HEK293 (cell line): ENCODE results near the gene DSTN.

Experiments
- CTCF ChIA-PET: fragments of 350-600 bp; formaldehyde crosslinking; extraction: SDS; loops from one replicate; lab custom pipeline; 2021; ENCODE audit warnings: antibody characterized with exemption; lab: Yijun Ruan, JAX
- POLR2A ChIA-PET: fragments of 300-600 bp; formaldehyde crosslinking; extraction: SDS; loops from one replicate; lab custom pipeline; 2020; ENCODE audit warnings: antibody characterized with exemption, inconsistent platforms; lab: Yijun Ruan, JAX
- H3K27ac ChIP-seq: fragments of 200-500 bp; sonication (Bioruptor generic); 2 replicates; pipeline ENCODE4 v1.5.1; 2014; ENCODE audit warnings: low read depth, low read length, control low read depth, inconsistent platforms; ENCODE audit errors: extremely low read depth
- H3K36me3 ChIP-seq, 2 experiments: fragments of 200-500 bp in 1 of 2; sonication (Bioruptor generic) in 1 of 2; 1 replicate in 1 of 2; 2 replicates in 1 of 2; pipeline ENCODE4 v1.5.1; 2014 to 2017; ENCODE audit warnings: inconsistent platforms in 2 of 2, low read length in 2 of 2; ENCODE audit not compliant: control insufficient read depth in 2 of 2, insufficient read depth in 1 of 2
- H3K4me1 ChIP-seq: fragments of 200-500 bp; sonication (Bioruptor generic); 2 replicates; pipeline ENCODE4 v1.5.1; 2014; ENCODE audit warnings: mild to moderate bottlenecking, low read length, inconsistent platforms; ENCODE audit not compliant: control insufficient read depth, insufficient read depth
- H3K4me3 ChIP-seq: 2 replicates; pipeline ENCODE4 v1.5.1; 2011; ENCODE audit warnings: low read depth, mild to moderate bottlenecking, control low read depth, low read length, moderate library complexity
- H3K9me3 ChIP-seq: fragments of 200-500 bp; sonication (Bioruptor generic); 2 replicates; pipeline ENCODE4 v1.5.1; 2014; ENCODE audit warnings: low read depth, low read length, inconsistent platforms; ENCODE audit not compliant: control insufficient read depth, insufficient read depth
- MZF1 ChIP-seq: fragments of 450-650 bp; formaldehyde crosslinking; IDR thresholded peaks from 2 replicates; pipeline ENCODE4 v1.5.1; 2017; ENCODE audit warnings: missing biosample characterization, missing genetic modification characterization, borderline replicate concordance
- SP2 ChIP-seq: fragments of 450-650 bp; formaldehyde crosslinking; IDR thresholded peaks from 2 replicates; pipeline ENCODE4 v1.5.1; 2016; ENCODE audit warnings: missing biosample characterization, missing genetic modification characterization
- YY1 ChIP-seq: fragments of 450-650 bp; formaldehyde crosslinking; IDR thresholded peaks from 2 replicates; pipeline ENCODE4 v1.5.1; 2018; ENCODE audit warnings: missing biosample characterization, missing genetic modification characterization
- ZBTB6 ChIP-seq: fragments of 450-650 bp; formaldehyde crosslinking; IDR thresholded peaks from 2 replicates; pipeline ENCODE4 v1.5.1; 2017; ENCODE audit warnings: missing biosample characterization, missing genetic modification characterization
- ZNF133 ChIP-seq: fragments of 450-650 bp; formaldehyde crosslinking; IDR thresholded peaks from 2 replicates; pipeline ENCODE4 v1.5.1; 2016; ENCODE audit warnings: missing biosample characterization, missing genetic modification characterization
- ZNF138 ChIP-seq: fragments of 450-650 bp; formaldehyde crosslinking; IDR thresholded peaks from 2 replicates; pipeline ENCODE4 v1.5.1; 2016; ENCODE audit warnings: missing biosample characterization, missing genetic modification characterization, borderline replicate concordance
- ZNF155 ChIP-seq: fragments of 450-650 bp; formaldehyde crosslinking; IDR thresholded peaks from 2 replicates; pipeline ENCODE4 v1.5.1; 2016; ENCODE audit warnings: missing biosample characterization, missing genetic modification characterization
- ZNF211 ChIP-seq: fragments of 450-650 bp; formaldehyde crosslinking; IDR thresholded peaks from 2 replicates; pipeline ENCODE4 v1.5.1; 2016; ENCODE audit warnings: low read depth, missing biosample characterization, missing genetic modification characterization
- ZNF214 ChIP-seq: fragments of 450-650 bp; formaldehyde crosslinking; IDR thresholded peaks from 2 replicates; pipeline ENCODE4 v1.5.1; 2017; ENCODE audit warnings: missing biosample characterization, mild to moderate bottlenecking, missing genetic modification characterization, borderline replicate concordance
- ZNF266 ChIP-seq: fragments of 450-650 bp; formaldehyde crosslinking; IDR thresholded peaks from 2 replicates; pipeline ENCODE4 v1.5.1; 2016; ENCODE audit warnings: missing biosample characterization, missing genetic modification characterization, low read depth
- ZNF324 ChIP-seq: fragments of 450-650 bp; formaldehyde crosslinking; IDR thresholded peaks from 2 replicates; pipeline ENCODE4 v1.5.1; 2016; ENCODE audit warnings: missing biosample characterization, missing genetic modification characterization
- ZNF335 ChIP-seq: fragments of 450-650 bp; formaldehyde crosslinking; conservative IDR thresholded peaks from 2 replicates; pipeline ENCODE4 v1.5.1; 2016; ENCODE audit warnings: missing biosample characterization, missing genetic modification characterization
- ZNF391 ChIP-seq: fragments of 450-650 bp; formaldehyde crosslinking; IDR thresholded peaks from 2 replicates; pipeline ENCODE4 v1.5.1; 2016; ENCODE audit warnings: low read depth, missing biosample characterization, missing genetic modification characterization, borderline replicate concordance
- ZNF571 ChIP-seq: fragments of 450-650 bp; formaldehyde crosslinking; IDR thresholded peaks from 2 replicates; pipeline ENCODE4 v1.5.0; 2017; ENCODE audit warnings: missing biosample characterization, missing genetic modification characterization
- ZNF600 ChIP-seq: fragments of 450-650 bp; formaldehyde crosslinking; IDR thresholded peaks from 2 replicates; pipeline ENCODE4 v1.5.1; 2016; ENCODE audit warnings: missing biosample characterization, missing genetic modification characterization
- ZNF654 ChIP-seq: fragments of 450-650 bp; formaldehyde crosslinking; IDR thresholded peaks from 2 replicates; pipeline ENCODE4 v1.5.1; 2016; ENCODE audit warnings: low read depth, missing biosample characterization, missing genetic modification characterization
- ZNF785 ChIP-seq: fragments of 450-650 bp; formaldehyde crosslinking; IDR thresholded peaks from 2 replicates; pipeline ENCODE4 v1.5.1; 2016; ENCODE audit warnings: missing biosample characterization, missing genetic modification characterization
- ZSCAN16 ChIP-seq: fragments of 450-650 bp; formaldehyde crosslinking; IDR thresholded peaks from 2 replicates; pipeline ENCODE4 v1.5.1; 2016; ENCODE audit warnings: missing biosample characterization, missing genetic modification characterization
- TF ChIP-seq, protein P1 (sequence below): fragments of 450-650 bp; formaldehyde crosslinking; IDR thresholded peaks from 2 replicates; pipeline ENCODE4 v1.5.1; 2017; ENCODE audit warnings: missing biosample characterization, mild to moderate bottlenecking, missing genetic modification characterization, moderate library complexity
- TF ChIP-seq, protein P2 (sequence below): fragments of 450-650 bp; formaldehyde crosslinking; IDR thresholded peaks from 2 replicates; pipeline ENCODE4 v1.5.1; 2016; ENCODE audit warnings: missing biosample characterization, missing genetic modification characterization, borderline replicate concordance
- TF ChIP-seq, protein P3 (sequence below): fragments of 450-650 bp; formaldehyde crosslinking; optimal IDR thresholded peaks from 2 replicates; pipeline ENCODE3; 2016; ENCODE audit warnings: missing biosample characterization, mild to moderate bottlenecking, missing genetic modification characterization

DSTN gene

DNA sequence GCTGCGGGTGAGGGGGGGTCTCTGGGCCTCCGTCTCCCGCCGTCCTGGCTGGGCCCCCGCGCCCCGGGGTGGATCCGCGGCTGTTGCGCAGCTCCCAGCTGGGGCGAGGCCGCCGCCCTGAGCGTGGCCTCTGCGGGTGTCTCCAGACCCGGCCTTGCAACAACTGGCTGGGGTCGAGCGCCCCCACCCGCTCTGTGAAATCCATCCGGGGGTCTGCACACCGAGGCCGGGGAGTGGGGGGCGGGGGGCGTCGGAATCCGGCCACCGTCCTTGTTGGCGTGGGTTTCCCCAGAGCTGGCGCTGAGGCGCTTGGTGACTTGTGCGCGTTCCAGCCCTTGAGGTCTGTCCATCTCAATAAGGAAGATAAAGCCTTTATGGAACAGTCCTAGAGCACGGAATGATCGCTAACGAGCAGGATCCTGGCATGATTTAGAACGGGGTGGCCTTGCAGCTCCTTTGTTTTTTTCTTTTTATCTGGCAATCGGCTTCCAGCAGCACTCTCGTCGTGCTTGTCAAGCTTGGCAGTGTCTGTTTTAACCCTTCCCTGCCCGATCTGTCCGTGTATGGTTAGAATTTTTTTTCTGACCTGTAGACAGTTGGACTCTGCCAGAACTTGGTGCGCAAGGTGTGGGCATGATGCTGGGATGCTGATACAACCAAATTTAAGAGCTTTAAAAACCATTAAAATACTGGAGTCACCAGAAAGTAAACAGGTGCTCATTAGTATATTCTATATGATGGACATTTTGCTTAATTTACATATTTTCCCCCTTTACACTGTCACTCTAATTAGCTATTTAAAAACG, 675 bp downstream of the DSTN start (continued):
- TF ChIP-seq ZBTB6: no peak
- TF ChIP-seq, protein P1, sequence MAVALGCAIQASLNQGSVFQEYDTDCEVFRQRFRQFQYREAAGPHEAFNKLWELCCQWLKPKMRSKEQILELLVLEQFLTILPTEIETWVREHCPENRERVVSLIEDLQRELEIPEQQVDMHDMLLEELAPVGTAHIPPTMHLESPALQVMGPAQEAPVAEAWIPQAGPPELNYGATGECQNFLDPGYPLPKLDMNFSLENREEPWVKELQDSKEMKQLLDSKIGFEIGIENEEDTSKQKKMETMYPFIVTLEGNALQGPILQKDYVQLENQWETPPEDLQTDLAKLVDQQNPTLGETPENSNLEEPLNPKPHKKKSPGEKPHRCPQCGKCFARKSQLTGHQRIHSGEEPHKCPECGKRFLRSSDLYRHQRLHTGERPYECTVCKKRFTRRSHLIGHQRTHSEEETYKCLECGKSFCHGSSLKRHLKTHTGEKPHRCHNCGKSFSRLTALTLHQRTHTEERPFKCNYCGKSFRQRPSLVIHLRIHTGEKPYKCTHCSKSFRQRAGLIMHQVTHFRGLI: no peak
- no peak for TF ChIP-seq ZSCAN16
- TF ChIP-seq, all 188 proteins: peak for 11

GRCh38 chr20:17571153-17571527, 1.3 kb downstream of the DSTN start:
- H3K9me3 ChIP-seq: no peaks in the 10 kb centered on the region
- POLR2A ChIA-PET: interaction anchor here (1.1 to 2.9 kb wide), 9 partner anchors 14 to 111 kb away, joined by 4 to 24 read pairs (median 9); partner anchors contain the start of genes BFSP1 and RRBP1
- TF ChIP-seq ZNF324 (tag by site-specific recombination) (no peak), ZNF571 (tag by site-specific recombination) (no peak), YY1 (tag by site-specific recombination) (no peak), ZNF785 (no peak), ZNF214 (tag by site-specific recombination) (no peak), ZNF654 (tag by site-specific recombination) (no peak), ZNF155 (tag by site-specific recombination) (no peak), ZNF391 (tag by site-specific recombination) (no peak)
- TF ChIP-seq, protein P2, sequence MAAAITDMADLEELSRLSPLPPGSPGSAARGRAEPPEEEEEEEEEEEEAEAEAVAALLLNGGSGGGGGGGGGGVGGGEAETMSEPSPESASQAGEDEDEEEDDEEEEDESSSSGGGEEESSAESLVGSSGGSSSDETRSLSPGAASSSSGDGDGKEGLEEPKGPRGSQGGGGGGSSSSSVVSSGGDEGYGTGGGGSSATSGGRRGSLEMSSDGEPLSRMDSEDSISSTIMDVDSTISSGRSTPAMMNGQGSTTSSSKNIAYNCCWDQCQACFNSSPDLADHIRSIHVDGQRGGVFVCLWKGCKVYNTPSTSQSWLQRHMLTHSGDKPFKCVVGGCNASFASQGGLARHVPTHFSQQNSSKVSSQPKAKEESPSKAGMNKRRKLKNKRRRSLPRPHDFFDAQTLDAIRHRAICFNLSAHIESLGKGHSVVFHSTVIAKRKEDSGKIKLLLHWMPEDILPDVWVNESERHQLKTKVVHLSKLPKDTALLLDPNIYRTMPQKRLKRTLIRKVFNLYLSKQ (tag by site-specific recombination): no peak
- TF ChIP-seq, protein P3, sequence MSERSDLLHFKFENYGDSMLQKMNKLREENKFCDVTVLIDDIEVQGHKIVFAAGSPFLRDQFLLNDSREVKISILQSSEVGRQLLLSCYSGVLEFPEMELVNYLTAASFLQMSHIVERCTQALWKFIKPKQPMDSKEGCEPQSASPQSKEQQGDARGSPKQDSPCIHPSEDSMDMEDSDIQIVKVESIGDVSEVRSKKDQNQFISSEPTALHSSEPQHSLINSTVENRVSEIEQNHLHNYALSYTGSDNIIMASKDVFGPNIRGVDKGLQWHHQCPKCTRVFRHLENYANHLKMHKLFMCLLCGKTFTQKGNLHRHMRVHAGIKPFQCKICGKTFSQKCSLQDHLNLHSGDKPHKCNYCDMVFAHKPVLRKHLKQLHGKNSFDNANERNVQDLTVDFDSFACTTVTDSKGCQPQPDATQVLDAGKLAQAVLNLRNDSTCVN (tag by site-specific recombination): no peak
- TF ChIP-seq, all 188 proteins: peak for 0
- H3K36me3 ChIP-seq: no peaks in the 10 kb centered on the region
- H3K4me1 ChIP-seq: peaks cover 8% of the 10 kb centered on the region
- peak overlapping the region; percentile 98 for H3K4me3 ChIP-seq
- CTCF ChIA-PET: interaction anchor here (0.6 to 1.3 kb wide), 6 partner anchors 40 to 369 kb away, joined by 3 to 4 read pairs (median 3); no protein-coding TSS in a partner anchor
- H3K27ac ChIP-seq: 0 out of 2 replicates have a peak overlapping the region, but pooled peaks have one; percentile 99

GRCh38 chr20:17572034-17572638, 2.3 kb downstream of the DSTN start:
- Histone ChIP-seq H3K9me3 (no peaks in the 10 kb centered on the region), H3K4me3 (peak overlapping the region; percentile 98; the same call in 1 of the 2 replicates), H3K27ac (no peak overlapping the region), H3K4me1 (peaks cover 8% of the 10 kb centered on the region), H3K36me3 (no peaks in the 10 kb centered on the region)
- ChIA-PET POLR2A (interaction anchor here (1.4 to 2.9 kb wide), 4 partner anchors 13 to 39 kb away, joined by 4 to 24 read pairs (median 20); no protein-coding TSS in a partner anchor), CTCF (interaction anchor here (0.7 to 1.5 kb wide), 4 partner anchors 12 to 368 kb away, joined by 4 to 6 read pairs (median 4); no protein-coding TSS in a partner anchor)
- TF ChIP-seq ZNF335 (tag by site-specific recombination) (no peak), ZNF266 (tag by site-specific recombination) (no peak), ZNF600 (tag by site-specific recombination) (no peak), ZNF211 (no peak), SP2 (no peak), MZF1 (no peak), ZNF133 (tag by site-specific recombination) (no peak), ZNF138 (tag by site-specific recombination) (no peak)
